Karpas-422 (cell line): ENCODE data around the gene NECTIN4. TPM values are rescaled to one million over a fixed set of nuclear protein-coding genes. Genes with fewer than 3 reads are reported as not detected.

Experiments
- DNase-seq: peaks from one replicate; pipeline ENCODE4 v3.0.0-alpha.2; 2015
- H2AFZ ChIP-seq: fragments of 200-600 bp; sonication (generic); 2 replicates; pipeline ENCODE4 v1.6.1; 2014; ENCODE audit warnings: antibody characterized with exemption, low read length, mixed read lengths
- H3K27ac ChIP-seq: fragments of 200-600 bp; sonication (generic); 2 replicates; pipeline ENCODE4 v1.5.1; 2014; ENCODE audit warnings: mild to moderate bottlenecking, low read length, moderate library complexity
- H3K27me3 ChIP-seq: fragments of 200-600 bp; sonication (generic); 2 replicates; pipeline ENCODE4 v1.6.1; 2014; ENCODE audit warnings: low read length, mixed read lengths
- H3K36me3 ChIP-seq: fragments of 200-600 bp; sonication (generic); 2 replicates; pipeline ENCODE4 v1.6.1; 2014; ENCODE audit warnings: low read length, mixed read lengths; ENCODE audit not compliant: insufficient read depth
- H3K4me1 ChIP-seq: fragments of 200-600 bp; sonication (generic); 2 replicates; pipeline ENCODE4 v1.6.1; 2014; ENCODE audit warnings: mild to moderate bottlenecking, low read length, mixed read lengths
- H3K4me2 ChIP-seq: fragments of 200-600 bp; sonication (generic); 2 replicates; pipeline ENCODE4 v1.6.1; 2014; ENCODE audit warnings: low read length, low read depth, mild to moderate bottlenecking; ENCODE audit not compliant: poor library complexity, severe bottlenecking
- H3K4me3 ChIP-seq: fragments of 200-600 bp; sonication (generic); 2 replicates; pipeline ENCODE4 v1.5.1; 2014; ENCODE audit warnings: mild to moderate bottlenecking, antibody characterized with exemption, low read length, mixed read lengths
- H3K79me2 ChIP-seq: fragments of 200-600 bp; sonication (generic); 2 replicates; pipeline ENCODE4 v1.6.1; 2014; ENCODE audit warnings: mild to moderate bottlenecking, low read length, mixed read lengths
- H3K9ac ChIP-seq: fragments of 200-600 bp; sonication (generic); 2 replicates; pipeline ENCODE4 v1.6.0; 2014; ENCODE audit warnings: low read length
- H3K9me2 ChIP-seq: fragments of 200-600 bp; sonication (generic), shearing (Covaris generic); replicated peaks from 2 replicates; pipeline ENCODE4 v1.6.0; 2014; ENCODE audit warnings: mild to moderate bottlenecking, low read length, moderate library complexity; ENCODE audit not compliant: insufficient read depth
- H3K9me3 ChIP-seq: fragments of 300-700, 200-600 bp; sonication (generic); 2 replicates; pipeline ENCODE4 v1.6.1; 2014; ENCODE audit warnings: low read length, mixed read lengths
- H4K20me1 ChIP-seq: fragments of 200-600 bp; sonication (generic); 2 replicates; pipeline ENCODE4 v1.6.1; 2014; ENCODE audit warnings: mild to moderate bottlenecking, antibody characterized with exemption, low read length, low read depth; ENCODE audit not compliant: insufficient read depth
- total RNA-seq: library from RNA; depleted of rRNA; stranded (reverse); fragments of >200 nt; shearing (Covaris generic); gene quantifications from 2 replicates; pipeline ENCODE4 v1.2.3, GENCODE V29; 2014; ENCODE audit warnings: low replicate concordance

The NECTIN4 gene
- total RNA-seq, 1 experiment from 2014 or later: not detected

- Histone ChIP-seq H3K4me1 (no peaks in the 10 kb centered on the region), H3K36me3 (no peaks in the 10 kb centered on the region), H2AFZ (no peak overlapping the region), H3K79me2 (no peaks in the 10 kb centered on the region), H4K20me1 (no peaks in the 10 kb centered on the region), H3K4me2 (no peak overlapping the region), H3K4me3 (no peak overlapping the region), H3K9me3 (no peaks in the 10 kb centered on the region), H3K27ac (no peak overlapping the region), H3K27me3 (no peaks in the 10 kb centered on the region), H3K9me2 (no peaks in the 10 kb centered on the region), H3K9ac (no peak overlapping the region)
- no peak for DNase-seq
Measured at GRCh38 chr1:161083748-161084596, 5.4 kb downstream of the NECTIN4 start.

DNA sequence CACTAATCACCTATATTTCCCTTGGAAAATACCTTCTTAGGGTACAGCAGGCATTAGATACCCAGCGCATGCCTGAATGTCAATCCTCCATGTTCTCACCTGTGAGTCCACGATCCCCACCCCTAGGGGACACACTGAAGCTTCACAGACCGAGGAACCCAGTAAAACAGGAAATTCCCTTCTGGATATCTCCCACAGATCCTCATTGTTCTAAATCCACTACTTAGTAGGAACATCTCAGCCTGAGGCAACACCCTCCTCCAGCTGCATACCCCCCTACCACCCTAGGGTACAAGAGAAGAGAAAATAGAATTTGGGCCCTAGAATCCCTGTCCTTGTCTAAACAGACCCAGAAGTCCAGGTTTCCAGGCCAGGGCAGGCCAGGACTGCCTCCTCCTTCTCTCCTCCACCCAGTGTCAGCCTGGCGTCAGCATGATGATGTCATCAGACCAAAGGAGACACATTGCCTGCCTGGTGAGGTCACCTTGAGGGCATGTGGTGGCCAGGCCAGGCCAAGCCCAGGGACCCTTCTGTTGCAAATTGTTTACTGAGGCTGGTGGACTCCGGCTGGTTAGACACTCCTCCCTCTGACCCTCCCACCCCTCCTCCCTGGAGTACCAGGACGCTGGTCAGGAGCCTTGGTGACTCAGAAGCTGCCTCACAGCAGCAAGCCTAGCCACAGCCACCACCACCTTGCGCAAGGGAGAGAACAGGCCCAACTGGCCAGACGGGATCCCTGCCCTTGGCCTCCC, 6.2 kb downstream of the NECTIN4 start:
- Histone ChIP-seq H3K9me3 (no peaks in the 10 kb centered on the region), H2AFZ (no peak overlapping the region), H4K20me1 (no peaks in the 10 kb centered on the region), H3K27me3 (no peaks in the 10 kb centered on the region), H3K4me2 (no peak overlapping the region), H3K9me2 (no peaks in the 10 kb centered on the region), H3K9ac (no peak overlapping the region), H3K79me2 (no peaks in the 10 kb centered on the region), H3K27ac (no peak overlapping the region), H3K4me3 (no peak overlapping the region), H3K36me3 (no peaks in the 10 kb centered on the region), H3K4me1 (no peaks in the 10 kb centered on the region)
- no peak for DNase-seq

GRCh38 chr1:161082483-161082882, 6.9 kb downstream of the NECTIN4 start:
- H3K27me3 ChIP-seq: no peaks in the 10 kb centered on the region
- no peaks in the 10 kb centered on the region for H3K79me2 ChIP-seq
- no peaks in the 10 kb centered on the region for H3K4me1 ChIP-seq
- H3K4me2 ChIP-seq: no peak overlapping the region
- H3K4me3 ChIP-seq: no peak overlapping the region
- DNase-seq: no peak
- no peaks in the 10 kb centered on the region for H4K20me1 ChIP-seq
- no peak overlapping the region for H2AFZ ChIP-seq
- H3K9ac ChIP-seq: no peak overlapping the region
- H3K9me3 ChIP-seq: no peaks in the 10 kb centered on the region
- no peaks in the 10 kb centered on the region for H3K9me2 ChIP-seq
- H3K36me3 ChIP-seq: no peaks in the 10 kb centered on the region
- H3K27ac ChIP-seq: no peak overlapping the region

- H3K79me2 ChIP-seq: no peaks in the 10 kb centered on the region
- no peak for DNase-seq
Measured at GRCh38 chr1:161081519-161081918, 7.8 kb downstream of the NECTIN4 start.

GRCh38 chr1:161080441-161081405, 8.6 kb downstream of the NECTIN4 start:
- DNase-seq: no peak
- Histone ChIP-seq H3K9me3 (no peaks in the 10 kb centered on the region), H3K36me3 (no peaks in the 10 kb centered on the region), H3K4me2 (no peak overlapping the region), H3K4me3 (no peak overlapping the region), H4K20me1 (no peaks in the 10 kb centered on the region), H3K4me1 (no peaks in the 10 kb centered on the region), H3K9me2 (no peaks in the 10 kb centered on the region), H2AFZ (no peak overlapping the region), H3K27me3 (no peaks in the 10 kb centered on the region), H3K9ac (no peak overlapping the region), H3K79me2 (no peaks in the 10 kb centered on the region), H3K27ac (no peak overlapping the region)

More at GRCh38 chr1:161081519-161081918, 7.8 kb downstream of the NECTIN4 start:
- Histone ChIP-seq H3K27ac (no peak overlapping the region), H3K9me3 (no peaks in the 10 kb centered on the region), H3K4me2 (no peak overlapping the region), H2AFZ (no peak overlapping the region), H3K36me3 (no peaks in the 10 kb centered on the region), H3K9ac (no peak overlapping the region), H3K4me3 (no peak overlapping the region), H3K27me3 (no peaks in the 10 kb centered on the region), H3K9me2 (no peaks in the 10 kb centered on the region), H4K20me1 (no peaks in the 10 kb centered on the region), H3K4me1 (no peaks in the 10 kb centered on the region)

DNA sequence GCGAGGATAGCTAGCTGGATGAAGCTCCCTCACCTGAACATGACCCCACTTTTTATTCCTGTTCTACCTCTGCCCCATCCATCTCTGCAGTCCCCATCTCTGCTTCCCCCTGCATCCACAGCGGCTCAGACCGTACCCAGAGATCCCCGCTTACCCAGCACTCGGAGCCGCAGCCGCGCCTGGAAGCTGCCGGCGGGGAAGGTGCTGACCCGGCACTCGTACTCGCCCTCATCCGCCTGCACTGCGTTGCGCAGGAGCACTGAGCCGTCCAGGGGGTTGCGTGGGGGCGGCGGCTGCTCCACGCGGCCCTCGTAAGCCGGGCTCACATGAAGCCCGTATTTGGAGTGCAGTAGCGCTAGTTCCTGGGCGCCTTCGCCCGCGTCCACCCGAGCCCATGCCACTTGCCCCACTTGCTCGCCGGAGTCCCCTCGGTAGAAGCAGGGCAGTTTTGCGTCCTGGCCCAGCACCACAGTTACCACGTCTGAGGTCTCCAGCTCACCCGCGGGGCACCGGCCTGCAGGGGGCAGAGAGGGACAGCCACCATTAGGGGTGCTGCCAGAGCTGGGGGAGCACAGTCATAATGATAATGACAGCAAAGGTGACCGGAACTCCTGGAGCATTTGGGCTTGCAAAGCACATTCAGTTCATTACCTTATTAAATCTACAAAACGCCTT, 9.8 kb downstream of the NECTIN4 start:
- no peak overlapping the region for H2AFZ ChIP-seq
- no peak overlapping the region for H3K4me2 ChIP-seq
- H3K79me2 ChIP-seq: no peaks in the 10 kb centered on the region
- H3K4me3 ChIP-seq: no peak overlapping the region
- no peaks in the 10 kb centered on the region for H3K9me2 ChIP-seq
- H3K27ac ChIP-seq: no peak overlapping the region
- no peaks in the 10 kb centered on the region for H3K36me3 ChIP-seq
- peak; percentile 48 for DNase-seq
- no peaks in the 10 kb centered on the region for H3K27me3 ChIP-seq
- H3K4me1 ChIP-seq: no peaks in the 10 kb centered on the region
- H3K9me3 ChIP-seq: no peaks in the 10 kb centered on the region
- no peaks in the 10 kb centered on the region for H4K20me1 ChIP-seq
- H3K9ac ChIP-seq: no peak overlapping the region

GRCh38 chr1:161077426-161077825, 11.9 kb downstream of the NECTIN4 start:
- Histone ChIP-seq H3K4me1 (no peaks in the 10 kb centered on the region), H3K4me3 (no peak overlapping the region), H3K9me2 (no peaks in the 10 kb centered on the region), H3K9me3 (no peaks in the 10 kb centered on the region), H4K20me1 (no peaks in the 10 kb centered on the region), H3K79me2 (no peaks in the 10 kb centered on the region), H2AFZ (no peak overlapping the region), H3K27ac (no peak overlapping the region), H3K4me2 (no peak overlapping the region), H3K9ac (no peak overlapping the region), H3K27me3 (no peaks in the 10 kb centered on the region), H3K36me3 (no peaks in the 10 kb centered on the region)
- no peak for DNase-seq
